Mesothelial cell of epicardium (in vitro differentiated cells): ENCODE results near the gene TAS1R1. TPM values are rescaled to one million over a fixed set of nuclear protein-coding genes. Genes with fewer than 3 reads are reported as not detected.

Source experiments
- DNase-seq, 2 experiments: peaks; one replicate each; pipeline ENCODE4 v3.0.0; 2021; ENCODE audit warnings: low spot score in 2 of 2; ENCODE audit not compliant: unreplicated experiment in 2 of 2
- H3K27ac Mint-ChIP-seq: 2 replicates; pipeline ENCODE4 v1.8.0; 2021; ENCODE audit warnings: mixed read lengths
- H3K27me3 Mint-ChIP-seq: 2 replicates; pipeline ENCODE4 v1.8.0; 2021; ENCODE audit warnings: low read depth, mixed read lengths
- H3K36me3 Mint-ChIP-seq: 2 replicates; pipeline ENCODE4 v1.8.0; 2021; ENCODE audit warnings: mixed read lengths
- H3K4me1 Mint-ChIP-seq: 2 replicates; pipeline ENCODE4 v1.8.0; 2021; ENCODE audit warnings: mixed read lengths
- H3K4me3 Mint-ChIP-seq: 2 replicates; pipeline ENCODE4 v1.8.0; 2021; ENCODE audit warnings: mild to moderate bottlenecking, moderate library complexity, mixed read lengths
- H3K9me3 Mint-ChIP-seq: 2 replicates; pipeline ENCODE4 v1.8.0; 2021; ENCODE audit warnings: mixed read lengths
- CTCF ChIP-seq: fragments of 200-600 bp; sonication (generic); IDR thresholded peaks from one replicate; pipeline ENCODE4 v1.5.0; 2021; ENCODE audit warnings: antibody characterized with exemption; ENCODE audit not compliant: unreplicated experiment
- total RNA-seq: library from RNA; stranded (reverse); gene quantifications from 3 replicates; pipeline ENCODE4 v1.2.1, GENCODE V29; 2021

TAS1R1 gene
- total RNA-seq, 1 donor from 2014 or later: not detected

DNA sequence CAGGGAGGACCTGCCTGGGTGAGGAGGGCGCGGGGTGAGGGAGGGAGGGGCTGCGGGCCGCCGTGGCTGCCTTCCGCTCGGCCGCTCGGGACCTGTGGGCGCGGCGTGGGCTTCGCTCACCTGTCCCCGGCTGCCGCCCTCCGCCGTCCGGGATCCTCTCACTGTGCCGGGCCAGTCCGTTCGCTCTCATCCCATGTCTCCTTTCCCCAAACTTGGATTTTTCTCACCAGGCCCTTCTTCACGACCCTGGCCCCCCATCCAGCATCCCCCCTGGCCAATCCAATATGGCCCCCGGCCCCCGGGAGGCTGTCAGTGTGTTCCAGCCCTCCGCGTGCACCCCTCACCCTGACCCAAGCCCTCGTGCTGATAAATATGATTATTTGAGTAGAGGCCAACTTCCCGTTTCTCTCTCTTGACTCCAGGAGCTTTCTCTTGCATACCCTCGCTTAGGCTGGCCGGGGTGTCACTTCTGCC lies 25.0 kb downstream of the TAS1R1 start:
- Mint-ChIP-seq H3K4me1 (peaks cover 21% of the 10 kb centered on the region), H3K9me3 (no peaks in the 10 kb centered on the region), H3K4me3 (peak overlapping the region; percentile 94), H3K27me3 (no peaks in the 10 kb centered on the region), H3K27ac (peak overlapping the region; percentile 97), H3K36me3 (no peaks in the 10 kb centered on the region)
- DNase-seq: no peak
- no peak for TF ChIP-seq CTCF

DNA sequence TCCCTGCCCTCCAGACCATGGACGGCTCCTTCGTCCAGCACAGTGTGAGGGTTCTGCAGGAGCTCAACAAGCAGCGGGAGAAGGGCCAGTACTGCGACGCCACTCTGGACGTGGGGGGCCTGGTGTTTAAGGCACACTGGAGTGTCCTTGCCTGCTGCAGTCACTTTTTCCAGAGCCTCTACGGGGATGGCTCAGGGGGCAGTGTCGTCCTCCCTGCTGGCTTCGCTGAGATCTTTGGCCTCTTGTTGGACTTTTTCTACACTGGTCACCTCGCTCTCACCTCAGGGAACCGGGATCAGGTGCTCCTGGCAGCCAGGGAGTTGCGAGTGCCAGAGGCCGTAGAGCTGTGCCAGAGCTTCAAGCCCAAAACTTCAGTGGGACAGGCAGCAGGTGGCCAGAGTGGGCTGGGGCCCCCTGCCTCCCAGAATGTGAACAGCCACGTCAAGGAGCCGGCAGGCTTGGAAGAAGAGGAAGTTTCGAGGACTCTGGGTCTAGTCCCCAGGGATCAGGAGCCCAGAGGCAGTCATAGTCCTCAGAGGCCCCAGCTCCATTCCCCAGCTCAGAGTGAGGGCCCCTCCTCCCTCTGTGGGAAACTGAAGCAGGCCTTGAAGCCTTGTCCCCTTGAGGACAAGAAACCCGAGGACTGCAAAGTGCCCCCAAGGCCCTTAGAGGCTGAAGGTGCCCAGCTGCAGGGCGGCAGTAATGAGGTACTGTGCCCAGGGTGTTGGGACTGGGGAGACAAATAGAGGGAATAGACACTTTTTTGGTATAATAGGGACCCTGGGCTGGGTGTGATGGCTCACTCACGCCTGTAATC lies 25.7 kb downstream of the TAS1R1 start:
- no peak for DNase-seq
- H3K36me3 Mint-ChIP-seq: no peaks in the 10 kb centered on the region
- peak overlapping the region; percentile 88 for H3K27ac Mint-ChIP-seq
- no peak for TF ChIP-seq CTCF
- H3K9me3 Mint-ChIP-seq: no peaks in the 10 kb centered on the region
- peak overlapping the region; percentile 94 for H3K4me3 Mint-ChIP-seq
- H3K27me3 Mint-ChIP-seq: no peaks in the 10 kb centered on the region
- peaks cover 21% of the 10 kb centered on the region for H3K4me1 Mint-ChIP-seq

- Mint-ChIP-seq H3K9me3 (no peaks in the 10 kb centered on the region), H3K27me3 (no peaks in the 10 kb centered on the region), H3K4me1 (peaks cover 21% of the 10 kb centered on the region), H3K36me3 (no peaks in the 10 kb centered on the region), H3K27ac (no peak overlapping the region), H3K4me3 (peak overlapping the region; percentile 94)
- TF ChIP-seq CTCF: no peak
- DNase-seq: no peak
Measured at GRCh38 chr1:6581561-6582305, 26.6 kb downstream of the TAS1R1 start.

DNA sequence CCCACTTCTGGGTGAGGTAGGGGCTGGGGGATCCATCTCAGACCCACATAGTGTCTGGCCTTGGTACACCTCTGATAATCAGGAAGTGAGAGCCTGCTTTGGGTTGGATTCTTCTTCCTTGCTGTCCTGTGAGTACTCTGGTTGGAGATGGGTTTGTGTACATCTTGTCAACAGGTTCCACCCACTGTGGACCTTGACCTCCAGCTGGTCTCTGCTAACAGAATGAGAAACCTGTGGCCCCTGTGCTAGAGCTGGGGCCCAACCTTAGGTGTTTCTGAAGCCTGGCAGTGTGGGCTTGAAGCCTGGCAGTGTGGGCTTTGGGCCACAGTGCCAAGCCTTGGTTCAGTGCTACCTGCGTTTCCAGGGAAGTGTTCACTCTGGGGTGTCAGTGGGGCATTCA lies 27.3 kb downstream of the TAS1R1 start:
- H3K36me3 Mint-ChIP-seq: no peaks in the 10 kb centered on the region
- peak overlapping the region; percentile 34 for H3K27ac Mint-ChIP-seq
- no peak for TF ChIP-seq CTCF

DNA sequence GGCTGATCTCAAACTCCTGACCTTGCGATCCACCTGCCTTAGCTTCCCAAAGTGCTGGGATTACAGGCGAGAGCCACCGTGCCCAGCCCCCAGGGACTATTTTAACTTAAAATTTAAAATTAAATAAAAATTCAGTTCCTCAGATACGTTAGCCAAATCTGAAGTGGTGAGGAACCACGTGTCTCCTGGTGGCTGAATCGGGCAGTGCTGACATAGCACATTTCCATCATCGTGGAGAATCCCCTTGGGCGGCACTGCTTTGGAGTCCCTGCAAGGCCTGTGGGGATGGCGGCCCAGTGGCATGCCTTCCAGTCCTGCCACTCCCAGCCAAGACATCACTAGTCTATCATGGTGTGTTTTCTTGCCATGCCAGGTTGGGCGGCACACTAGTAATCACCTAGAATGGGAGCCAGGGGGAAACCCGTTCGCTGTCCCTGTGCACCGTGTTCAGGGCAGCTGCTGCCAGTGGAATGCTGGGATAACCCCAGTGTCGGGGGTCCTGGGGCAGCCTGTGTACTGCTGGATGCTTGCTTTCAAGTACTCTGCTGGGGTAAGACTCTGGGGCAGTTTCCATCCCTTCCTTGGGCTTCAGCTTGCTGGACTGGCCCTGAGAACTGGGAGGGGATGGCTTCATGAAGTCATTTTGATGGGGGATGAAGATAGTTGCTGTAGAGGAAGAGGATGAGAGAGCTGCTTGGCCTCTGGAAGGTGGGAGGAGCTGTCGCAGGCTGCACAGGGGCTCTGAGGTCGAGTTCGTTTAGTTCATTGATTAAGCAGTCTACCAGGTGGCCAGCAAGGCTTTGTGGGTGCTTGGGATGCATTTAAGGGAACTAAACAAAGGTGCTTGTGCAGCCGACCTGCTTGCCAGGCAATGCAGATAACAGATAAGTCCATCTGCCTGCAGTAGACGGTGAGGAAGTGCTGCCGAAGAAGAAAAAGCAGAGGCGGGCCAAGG lies 29.3 kb downstream of the TAS1R1 start:
- Mint-ChIP-seq H3K27ac (no peak overlapping the region), H3K4me3 (no peak overlapping the region), H3K36me3 (no peaks in the 10 kb centered on the region), H3K9me3 (no peaks in the 10 kb centered on the region), H3K27me3 (no peaks in the 10 kb centered on the region), H3K4me1 (peaks cover 20% of the 10 kb centered on the region)
- DNase-seq: no peak
- TF ChIP-seq CTCF: peak; percentile 67

More for the DNA sequence above, 27.3 kb downstream of the TAS1R1 start:
- peak overlapping the region; percentile 94 for H3K4me3 Mint-ChIP-seq
- H3K27me3 Mint-ChIP-seq: no peaks in the 10 kb centered on the region
- H3K4me1 Mint-ChIP-seq: peaks cover 21% of the 10 kb centered on the region
- H3K9me3 Mint-ChIP-seq: no peaks in the 10 kb centered on the region
- no peak for DNase-seq
